Breast epithelium (tissue), 4 donors: ENCODE results near the gene FAM3B. TPM values are rescaled to one million over a fixed set of nuclear protein-coding genes. Genes with fewer than 3 reads are reported as not detected.

Experiments
- DNase-seq, 2 donors: peaks; one replicate each; pipeline ENCODE4 v3.0.0-alpha.2; 2019; ENCODE audit warnings: low spot score in 2 of 2
- H3K27ac ChIP-seq, 2 donors: fragments of 200-600 bp; sonication (generic) in 1 of 2; one replicate each; pipeline ENCODE4 v1.5.1; 2016 to 2019; ENCODE audit warnings: mild to moderate bottlenecking in 1 of 2
- H3K27me3 ChIP-seq, 2 donors: fragments of 200-600 bp; sonication (generic) in 1 of 2; one replicate each; pipeline versions ENCODE4 v1.5.1 to v1.6.0; 2017 to 2019; ENCODE audit warnings: control low read depth in 1 of 2, mild to moderate bottlenecking in 1 of 2
- H3K36me3 ChIP-seq: fragments of 200-600 bp; one replicate; pipeline ENCODE4 v1.5.1; 2019
- H3K4me1 ChIP-seq, 2 donors: fragments of 200-600 bp; sonication (generic); one replicate each; pipeline ENCODE4 v1.5.1; 2016 to 2019; ENCODE audit warnings: control low read depth in 1 of 2
- H3K4me3 ChIP-seq, 3 donors: fragments of 200-600 bp; sonication (generic); 1 replicate in 2 of 3; 2 replicates in 1 of 3; pipeline ENCODE4 v1.5.1; 2016 to 2019; ENCODE audit warnings: mild to moderate bottlenecking in 3 of 3, moderate library complexity in 2 of 3
- H3K9me3 ChIP-seq, 2 donors: fragments of 200-600 bp; sonication (generic) in 1 of 2; one replicate each; pipeline ENCODE4 v1.5.1; 2016 to 2019; ENCODE audit warnings: control low read depth in 1 of 2
- POLR2A ChIP-seq: fragments of 450-650 bp; IDR thresholded peaks from one replicate; pipeline ENCODE4 v1.6.1; 2016; ENCODE audit warnings: antibody characterized with exemption, mild to moderate bottlenecking, moderate library complexity
- POLR2AphosphoS5 ChIP-seq, 3 donors: sonication (generic); formaldehyde crosslinking; IDR thresholded peaks; one replicate each; pipeline ENCODE4 v1.6.1; 2017; ENCODE audit warnings: antibody characterized with exemption in 3 of 3
- intact Hi-C: fragments of 100-400 bp; cut with DNase I; formaldehyde crosslinking; loops from one replicate; pipeline ENCODE4 v1.15.1; 2023; ENCODE audit warnings: low total_unique reads
- total RNA-seq, 3 donors: library from RNA; depleted of rRNA; stranded (reverse); fragments of >200 nt; gene quantifications; one replicate each; pipeline ENCODE4 v1.1.0, GENCODE V29; 2016
- TF ChIP-seq, protein P1 (sequence below), 3 donors: fragments of 450-650 bp; IDR thresholded peaks; one replicate each; pipeline ENCODE4 v1.5.1; 2016 to 2017; ENCODE audit warnings: antibody characterized with exemption in 3 of 3, mild to moderate bottlenecking in 3 of 3, moderate library complexity in 3 of 3

FAM3B gene
- total RNA-seq, 3 donors from 2014 or later = 1.6 to 13.6 (median 10.5) TPM

DNA sequence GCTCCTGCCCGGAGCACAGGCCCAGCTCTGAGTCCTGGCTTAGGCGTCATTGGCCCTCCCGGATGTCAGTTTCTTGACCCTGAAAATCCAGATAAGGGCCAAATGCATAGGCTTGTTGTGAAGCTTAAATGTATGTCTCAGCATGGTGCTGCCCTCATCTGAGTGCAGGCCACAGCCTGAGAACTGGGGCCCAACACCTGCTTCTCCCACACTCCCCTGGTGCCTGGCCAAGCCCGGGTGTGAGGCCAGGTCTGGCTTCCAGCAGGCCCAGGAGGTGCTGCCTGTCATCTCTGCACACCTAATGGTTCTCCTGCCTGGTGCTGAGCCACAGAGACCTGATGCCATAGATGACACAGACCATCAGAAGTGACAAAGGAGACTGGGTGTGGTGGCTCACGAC is 59.3 kb downstream of the FAM3B start:
- H3K27me3 ChIP-seq = no peaks in the 10 kb centered on the region
- no peaks in the 10 kb centered on the region for H3K9me3 ChIP-seq
- intact Hi-C loops = no loop called here
- DNase-seq = no peak
- no peak overlapping the region for H3K4me3 ChIP-seq
- no peaks in the 10 kb centered on the region for H3K4me1 ChIP-seq
- TF ChIP-seq POLR2AphosphoS5 (IDR thresholded peaks at IDR 0.05) = no peak
- TF ChIP-seq, protein P1, sequence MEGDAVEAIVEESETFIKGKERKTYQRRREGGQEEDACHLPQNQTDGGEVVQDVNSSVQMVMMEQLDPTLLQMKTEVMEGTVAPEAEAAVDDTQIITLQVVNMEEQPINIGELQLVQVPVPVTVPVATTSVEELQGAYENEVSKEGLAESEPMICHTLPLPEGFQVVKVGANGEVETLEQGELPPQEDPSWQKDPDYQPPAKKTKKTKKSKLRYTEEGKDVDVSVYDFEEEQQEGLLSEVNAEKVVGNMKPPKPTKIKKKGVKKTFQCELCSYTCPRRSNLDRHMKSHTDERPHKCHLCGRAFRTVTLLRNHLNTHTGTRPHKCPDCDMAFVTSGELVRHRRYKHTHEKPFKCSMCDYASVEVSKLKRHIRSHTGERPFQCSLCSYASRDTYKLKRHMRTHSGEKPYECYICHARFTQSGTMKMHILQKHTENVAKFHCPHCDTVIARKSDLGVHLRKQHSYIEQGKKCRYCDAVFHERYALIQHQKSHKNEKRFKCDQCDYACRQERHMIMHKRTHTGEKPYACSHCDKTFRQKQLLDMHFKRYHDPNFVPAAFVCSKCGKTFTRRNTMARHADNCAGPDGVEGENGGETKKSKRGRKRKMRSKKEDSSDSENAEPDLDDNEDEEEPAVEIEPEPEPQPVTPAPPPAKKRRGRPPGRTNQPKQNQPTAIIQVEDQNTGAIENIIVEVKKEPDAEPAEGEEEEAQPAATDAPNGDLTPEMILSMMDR (IDR thresholded peaks at IDR 0.05) = no peak
- no peak for TF ChIP-seq POLR2A
- no peaks in the 10 kb centered on the region for H3K36me3 ChIP-seq
- no peak overlapping the region for H3K27ac ChIP-seq

DNA sequence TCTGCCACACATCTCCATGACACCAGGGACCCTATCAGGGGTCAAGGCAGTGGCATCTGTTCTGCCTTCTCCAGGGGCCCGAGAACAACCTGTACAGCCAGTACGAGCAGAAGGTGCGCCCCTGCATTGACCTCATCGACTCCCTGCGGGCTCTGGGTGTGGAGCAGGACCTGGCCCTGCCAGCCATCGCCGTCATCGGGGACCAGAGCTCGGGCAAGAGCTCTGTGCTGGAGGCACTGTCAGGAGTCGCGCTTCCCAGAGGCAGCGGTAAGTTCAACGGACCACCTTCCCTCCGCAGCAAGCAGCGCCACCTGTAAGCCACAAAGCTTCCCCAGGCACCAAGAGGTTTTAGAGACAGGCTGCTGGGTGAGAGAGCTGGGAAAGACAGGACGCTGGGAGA is 61.1 kb downstream of the FAM3B start:
- no peak overlapping the region for H3K4me3 ChIP-seq
- H3K4me1 ChIP-seq = no peaks in the 10 kb centered on the region
- H3K27ac ChIP-seq = no peak overlapping the region
- no peaks in the 10 kb centered on the region for H3K9me3 ChIP-seq
- no peaks in the 10 kb centered on the region for H3K36me3 ChIP-seq
- TF ChIP-seq, protein P1 (IDR thresholded peaks at IDR 0.05) = no peak
- TF ChIP-seq POLR2AphosphoS5 (IDR thresholded peaks at IDR 0.05) (no peak), POLR2A (no peak)
- intact Hi-C loops = no loop called here
- no peaks in the 10 kb centered on the region for H3K27me3 ChIP-seq
- DNase-seq = no peak

DNA sequence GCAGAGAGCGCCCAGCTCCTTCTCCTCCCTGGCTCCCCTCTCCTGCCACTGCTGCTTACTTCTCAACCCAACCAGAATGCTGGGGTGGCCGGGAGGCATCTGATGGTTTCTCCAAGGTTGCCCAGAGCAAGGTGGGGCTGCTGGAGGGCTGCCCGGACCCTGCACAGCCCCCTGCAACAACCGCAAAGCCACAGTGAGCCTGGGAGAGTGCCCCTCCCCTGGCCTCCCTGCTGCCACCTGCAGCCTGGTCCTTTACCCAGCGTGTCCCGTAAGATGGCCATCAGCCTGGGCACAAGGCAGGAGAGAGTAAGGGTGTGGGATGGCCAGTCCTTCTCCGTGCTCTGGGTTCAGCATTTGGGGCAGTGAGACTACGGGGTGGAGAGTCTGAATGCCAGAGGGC is 62.2 kb downstream of the FAM3B start:
- TF ChIP-seq POLR2AphosphoS5 (IDR thresholded peaks at IDR 0.05) (no peak), POLR2A (no peak)
- TF ChIP-seq, protein P1 (IDR thresholded peaks at IDR 0.05) = no peak
- no peaks in the 10 kb centered on the region for H3K9me3 ChIP-seq
- no peaks in the 10 kb centered on the region for H3K4me1 ChIP-seq
- intact Hi-C loops = no loop called here
- no peaks in the 10 kb centered on the region for H3K36me3 ChIP-seq
- no peak overlapping the region for H3K4me3 ChIP-seq
- H3K27ac ChIP-seq = no peak overlapping the region
- DNase-seq = no peak
- H3K27me3 ChIP-seq = no peaks in the 10 kb centered on the region

DNA sequence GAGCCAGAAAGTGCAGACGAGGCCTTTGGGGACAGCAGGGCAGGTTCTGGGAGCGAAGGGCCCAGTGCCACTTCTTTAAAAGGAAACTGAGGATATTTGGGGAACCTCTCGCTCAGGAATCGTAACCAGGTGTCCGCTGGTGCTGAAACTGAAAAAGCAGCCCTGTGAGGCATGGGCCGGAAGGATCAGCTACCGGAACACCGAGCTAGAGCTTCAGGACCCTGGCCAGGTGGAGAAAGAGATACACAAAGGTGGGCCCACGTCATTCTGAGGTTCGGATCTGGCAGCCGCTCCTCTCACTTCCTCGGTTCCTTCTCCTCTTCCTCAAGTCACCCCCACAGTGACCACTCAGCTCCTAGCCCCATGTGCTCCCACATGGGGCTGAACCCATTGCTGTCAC is 63.3 kb downstream of the FAM3B start:
- no peaks in the 10 kb centered on the region for H3K27me3 ChIP-seq
- no peaks in the 10 kb centered on the region for H3K36me3 ChIP-seq
- TF ChIP-seq POLR2A (no peak), POLR2AphosphoS5 (IDR thresholded peaks at IDR 0.05) (no peak)
- TF ChIP-seq, protein P1 (IDR thresholded peaks at IDR 0.05) = no peak
- H3K27ac ChIP-seq = no peak overlapping the region
- H3K4me1 ChIP-seq = no peaks in the 10 kb centered on the region
- no peak overlapping the region for H3K4me3 ChIP-seq
- peak in 1 of 2 donors; percentile 20 for DNase-seq
- H3K9me3 ChIP-seq = no peaks in the 10 kb centered on the region
- intact Hi-C loops = loop anchor here (10.0 kb wide), 1 partner anchor 555 kb away; no protein-coding TSS in a partner anchor

DNA sequence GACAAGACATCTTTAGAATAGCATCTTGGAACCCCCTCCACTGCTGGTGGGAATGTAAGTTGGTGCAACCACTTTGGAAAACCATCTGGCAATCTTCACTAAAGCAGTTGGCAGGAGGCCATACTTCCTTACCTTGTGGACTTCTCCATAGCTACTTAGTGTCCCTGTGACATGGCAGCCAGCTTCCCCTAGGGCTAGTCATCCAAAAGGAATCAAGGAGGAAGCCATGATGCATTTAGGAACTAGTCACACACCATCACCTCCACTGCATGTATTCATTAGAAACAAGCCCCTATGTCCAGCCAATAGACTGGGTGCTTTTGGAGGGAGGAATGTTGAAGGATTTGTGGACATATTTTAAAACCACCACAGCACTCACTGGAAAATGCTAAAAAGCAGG is 65.1 kb downstream of the FAM3B start:
- intact Hi-C loops = loop anchor here (10.0 kb wide), 1 partner anchor 557 kb away; no protein-coding TSS in a partner anchor
- no peak overlapping the region for H3K4me3 ChIP-seq
- no peak overlapping the region for H3K27ac ChIP-seq
- DNase-seq = no peak
- H3K9me3 ChIP-seq = no peaks in the 10 kb centered on the region
- peaks cover 0 to 4% of the 10 kb centered on the region in 2 donors for H3K4me1 ChIP-seq
- no peaks in the 10 kb centered on the region for H3K36me3 ChIP-seq
- no peak for TF ChIP-seq POLR2A
- no peak for TF ChIP-seq POLR2AphosphoS5 (IDR thresholded peaks at IDR 0.05)
- TF ChIP-seq, protein P1 (IDR thresholded peaks at IDR 0.05) = no peak
- H3K27me3 ChIP-seq = no peaks in the 10 kb centered on the region
